ENCODE data around the gene MAGEA9B.
A peak's percentile ranks its signal among the peaks of the same experiment; 100 is the strongest.
"Not testable (repeated sequence)": the region's sequence is repeated elsewhere in the genome, so short reads cannot be mapped to it uniquely, and the experiment has no call there.

MAGEA9B gene

GRCh38 chrX:149570668-149571067 is 16.6 kb downstream of the MAGEA9B start:
- DNase-seq: no peak

- DNase-seq: no peak
These were observed 17.5 kb downstream of the MAGEA9B start for GRCh38 chrX:149569770-149570169.

- no peak for DNase-seq
These were observed 18.5 kb downstream of the MAGEA9B start for GRCh38 chrX:149568701-149569296.

GRCh38 chrX:149567621-149568417 is 19.4 kb downstream of the MAGEA9B start:
- no peak for DNase-seq

GRCh38 chrX:149563359-149563758 is 23.9 kb downstream of the MAGEA9B start:
- no peak for DNase-seq

GRCh38 chrX:149555251-149555650 is 32.0 kb downstream of the MAGEA9B start:
- not testable (repeated sequence) for DNase-seq

GRCh38 chrX:149551939-149552248 is 35.4 kb downstream of the MAGEA9B start:
- DNase-seq: not testable (repeated sequence)

- DNase-seq: not testable (repeated sequence)
These were observed 35.9 kb downstream of the MAGEA9B start for GRCh38 chrX:149551245-149551938.

GRCh38 chrX:149550454-149550853 is 36.8 kb downstream of the MAGEA9B start:
- not testable (repeated sequence) for DNase-seq

- DNase-seq: not testable (repeated sequence)
These were observed 37.6 kb downstream of the MAGEA9B start, which contains the start of gene HSFX3 for GRCh38 chrX:149549701-149550100. TSS of gene HSFX3 (minus strand) at chrX:149549924. CDS start at chrX:149549852, 72 bp downstream.

- not testable (repeated sequence) for DNase-seq
These were observed 39.5 kb downstream of the MAGEA9B start for GRCh38 chrX:149547782-149548181.

GRCh38 chrX:149546962-149547361 is 40.3 kb downstream of the MAGEA9B start:
- not testable (repeated sequence) for DNase-seq

- peak; percentile 12 for DNase-seq
These were observed 41.4 kb downstream of the MAGEA9B start for GRCh38 chrX:149545545-149546543.

- DNase-seq: no peak
These were observed 45.7 kb downstream of the MAGEA9B start for GRCh38 chrX:149541521-149542047.

- DNase-seq: peak; percentile 92
These were observed 46.4 kb downstream of the MAGEA9B start, which contains the start of gene EOLA1 for GRCh38 chrX:149540621-149541520. TSS of gene EOLA1 (plus strand) at chrX:149541012. CDS start at chrX:149545631, 4,619 bp downstream.

GRCh38 chrX:149540131-149540620 is 47.1 kb downstream of the MAGEA9B start:
- DNase-seq: peak; percentile 87

- DNase-seq: peak; percentile 85
These were observed 47.8 kb downstream of the MAGEA9B start for GRCh38 chrX:149539283-149540130.

- DNase-seq: not testable (repeated sequence)
These were observed 49.8 kb downstream of the MAGEA9B start for GRCh38 chrX:149537474-149537873.

- not testable (repeated sequence) for DNase-seq
These were observed 52.2 kb downstream of the MAGEA9B start for GRCh38 chrX:149534926-149535602.
